Stimulated activated naive B cell treated with anti-CD40 and anti-IgM and Interleukin-4, amounts not matched to agents 10 μg/mL and 1 μg/mL and 100 μg/mL, for 72 hours (primary cell): ENCODE results near the gene HOXD11.

Experiments
- ATAC-seq, 2 donors: fragments of 150-1000 bp; cut with Tn5 transposase; replicated peaks; 2 replicates each; pipeline ENCODE4 v1.10.0; 2021; ENCODE audit warnings: moderate library complexity in 1 of 2
- DNase-seq: peaks from one replicate; pipeline ENCODE4 v3.0.0; 2021
- H3K27ac Mint-ChIP-seq: one replicate; pipeline ENCODE4 v1.8.0; 2022; ENCODE audit warnings: mild to moderate bottlenecking, mixed read lengths
- H3K27me3 Mint-ChIP-seq, 2 donors: one replicate each; pipeline ENCODE4 v1.8.0; 2022; ENCODE audit warnings: mixed read lengths in 2 of 2
- H3K36me3 Mint-ChIP-seq, 2 donors: one replicate each; pipeline ENCODE4 v1.8.0; 2022; ENCODE audit warnings: mixed read lengths in 2 of 2, mild to moderate bottlenecking in 1 of 2
- H3K4me1 Mint-ChIP-seq, 2 donors: one replicate each; pipeline ENCODE4 v1.8.0; 2022; ENCODE audit warnings: mixed read lengths in 2 of 2, mild to moderate bottlenecking in 1 of 2
- H3K4me3 Mint-ChIP-seq, 2 donors: one replicate each; pipeline ENCODE4 v1.8.0; 2022; ENCODE audit warnings: mild to moderate bottlenecking in 2 of 2, mixed read lengths in 2 of 2, moderate library complexity in 1 of 2
- H3K9me3 Mint-ChIP-seq, 2 donors: one replicate each; pipeline ENCODE4 v1.8.0; 2022; ENCODE audit warnings: mixed read lengths in 2 of 2, mild to moderate bottlenecking in 1 of 2

The HOXD11 gene

DNA sequence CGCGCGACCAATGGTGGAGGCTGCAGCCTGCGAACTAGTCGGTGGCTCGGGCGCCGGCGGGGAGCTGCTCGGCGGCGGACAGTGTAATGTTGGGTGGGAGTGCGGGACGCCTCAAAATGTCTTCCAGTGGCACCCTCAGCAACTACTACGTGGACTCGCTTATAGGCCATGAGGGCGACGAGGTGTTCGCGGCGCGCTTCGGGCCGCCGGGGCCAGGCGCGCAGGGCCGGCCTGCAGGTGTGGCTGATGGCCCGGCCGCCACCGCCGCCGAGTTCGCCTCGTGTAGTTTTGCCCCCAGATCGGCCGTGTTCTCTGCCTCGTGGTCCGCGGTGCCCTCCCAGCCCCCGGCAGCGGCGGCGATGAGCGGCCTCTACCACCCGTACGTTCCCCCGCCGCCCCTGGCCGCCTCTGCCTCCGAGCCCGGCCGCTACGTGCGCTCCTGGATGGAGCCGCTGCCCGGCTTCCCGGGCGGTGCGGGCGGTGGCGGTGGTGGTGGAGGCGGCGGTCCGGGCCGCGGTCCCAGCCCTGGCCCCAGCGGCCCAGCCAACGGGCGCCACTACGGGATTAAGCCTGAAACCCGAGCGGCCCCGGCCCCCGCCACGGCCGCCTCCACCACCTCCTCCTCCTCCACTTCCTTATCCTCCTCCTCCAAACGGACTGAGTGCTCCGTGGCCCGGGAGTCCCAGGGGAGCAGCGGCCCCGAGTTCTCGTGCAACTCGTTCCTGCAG, 15.8 kb downstream of the HOXD11 start, which contains the start of gene HOXD9:
Gene HOXD9 (plus strand): TSS at position 37 of the 728 bp plus-strand sequence. CDS start 50 bp downstream, at position 87.
- Mint-ChIP-seq H3K4me1 (peaks cover 10 to 16% of the 10 kb centered on the region in 2 donors), H3K4me3 (peak within 1 kb of the TSS; percentile 67 to 70), H3K27me3 (peaks cover 74 to 76% of the 10 kb centered on the region in 2 donors), H3K9me3 (no peaks in the 10 kb centered on the region), H3K27ac (peak within 1 kb of the TSS; percentile 76), H3K36me3 (peaks cover 0 to 2% of the 10 kb centered on the region in 2 donors)
- ATAC-seq (no peak), DNase-seq (no peak)

DNA sequence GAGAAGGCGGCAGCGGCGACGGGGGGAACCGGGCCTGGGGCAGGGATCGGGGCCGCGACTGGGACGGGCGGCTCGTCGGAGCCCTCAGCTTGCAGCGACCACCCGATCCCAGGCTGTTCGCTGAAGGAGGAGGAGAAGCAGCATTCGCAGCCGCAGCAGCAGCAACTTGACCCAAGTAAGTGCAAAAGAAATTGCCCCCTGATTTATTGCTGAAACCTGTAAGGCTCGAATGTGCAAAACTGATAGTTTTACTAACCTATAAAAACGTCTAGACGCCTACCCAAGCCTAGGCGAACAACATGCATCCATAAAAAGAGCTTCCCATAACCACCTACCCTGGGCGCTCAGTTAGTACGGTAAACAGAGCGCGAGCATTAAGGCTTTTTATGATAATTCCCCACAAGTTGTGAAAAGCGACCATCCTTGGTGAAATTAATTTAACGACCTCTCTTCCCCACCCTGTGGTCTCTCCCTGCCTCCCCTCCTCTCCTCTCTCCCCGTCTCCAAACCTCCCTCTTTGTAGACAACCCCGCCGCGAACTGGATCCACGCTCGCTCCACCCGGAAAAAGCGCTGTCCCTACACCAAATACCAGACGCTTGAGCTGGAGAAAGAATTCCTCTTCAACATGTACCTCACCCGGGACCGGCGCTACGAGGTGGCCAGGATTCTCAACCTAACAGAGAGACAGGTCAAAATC, 16.5 kb downstream of the HOXD11 start:
- no peak for ATAC-seq
- peaks cover 13 to 23% of the 10 kb centered on the region in 2 donors for H3K4me1 Mint-ChIP-seq
- peaks cover 0 to 2% of the 10 kb centered on the region in 2 donors for H3K36me3 Mint-ChIP-seq
- no peaks in the 10 kb centered on the region for H3K9me3 Mint-ChIP-seq
- peak overlapping the region; percentile 27 to 54 for H3K4me3 Mint-ChIP-seq
- H3K27ac Mint-ChIP-seq, result peak overlapping the region; percentile 11
- peaks cover 74 to 76% of the 10 kb centered on the region in 2 donors for H3K27me3 Mint-ChIP-seq
- no peak for DNase-seq

DNA sequence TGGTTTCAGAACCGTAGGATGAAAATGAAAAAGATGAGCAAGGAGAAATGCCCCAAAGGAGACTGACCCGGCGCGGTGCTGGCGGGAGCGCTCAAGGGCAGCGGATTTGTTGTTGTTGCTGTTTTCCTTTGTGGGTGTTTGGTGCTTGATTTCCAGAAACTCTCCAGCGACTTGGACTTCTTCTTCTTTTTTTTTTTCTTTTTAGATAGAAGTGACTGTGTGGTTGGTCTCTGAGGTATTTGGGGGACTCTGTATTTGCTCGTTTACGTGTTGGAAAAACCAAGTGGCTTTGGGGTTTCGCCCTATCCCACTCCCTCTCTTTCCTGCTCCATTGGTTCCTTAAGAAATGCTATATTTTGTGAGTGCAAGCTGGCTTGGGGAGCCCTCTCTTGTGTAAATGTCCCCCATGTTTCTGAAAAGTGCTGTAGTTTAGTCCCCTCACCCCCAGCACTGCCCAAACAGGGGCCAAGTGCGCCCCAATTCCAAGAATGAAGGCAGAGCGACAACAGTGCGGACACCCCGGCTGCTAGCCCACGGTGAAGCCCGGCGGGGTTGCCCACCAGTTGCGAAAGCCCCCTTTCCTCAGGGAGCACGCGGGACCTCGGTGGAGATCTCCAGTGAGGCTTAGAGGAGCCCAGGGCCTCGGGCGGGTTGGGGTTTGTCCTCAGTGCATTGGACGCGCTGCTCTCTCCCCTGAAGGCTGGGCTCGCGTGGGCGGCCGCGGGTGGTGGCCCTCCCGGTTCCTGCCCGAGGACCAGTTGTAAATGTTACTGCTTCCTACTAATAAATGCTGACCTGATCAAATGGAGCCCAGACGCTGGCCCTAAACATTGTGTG, 17.2 kb downstream of the HOXD11 start:
- peaks cover 13 to 31% of the 10 kb centered on the region in 2 donors for H3K4me1 Mint-ChIP-seq
- no peak for DNase-seq
- peak overlapping the region; percentile 70 for H3K27ac Mint-ChIP-seq
- peaks cover 74 to 75% of the 10 kb centered on the region in 2 donors for H3K27me3 Mint-ChIP-seq
- H3K4me3 Mint-ChIP-seq, result peak overlapping the region in 1 of 2 donors; percentile 27
- H3K36me3 Mint-ChIP-seq, result peaks cover 2 to 3% of the 10 kb centered on the region in 2 donors
- no peaks in the 10 kb centered on the region for H3K9me3 Mint-ChIP-seq
- no peak for ATAC-seq

GRCh38 chr2:176124947-176125771, 18.1 kb downstream of the HOXD11 start:
- Mint-ChIP-seq H3K27ac (peak overlapping the region; percentile 70), H3K27me3 (peaks cover 67 to 68% of the 10 kb centered on the region in 2 donors), H3K4me3 (no peak overlapping the region), H3K9me3 (no peaks in the 10 kb centered on the region), H3K4me1 (peaks cover 13 to 32% of the 10 kb centered on the region in 2 donors), H3K36me3 (peaks cover 2 to 3% of the 10 kb centered on the region in 2 donors)
- DNase-seq (no peak), ATAC-seq (no peak)

DNA sequence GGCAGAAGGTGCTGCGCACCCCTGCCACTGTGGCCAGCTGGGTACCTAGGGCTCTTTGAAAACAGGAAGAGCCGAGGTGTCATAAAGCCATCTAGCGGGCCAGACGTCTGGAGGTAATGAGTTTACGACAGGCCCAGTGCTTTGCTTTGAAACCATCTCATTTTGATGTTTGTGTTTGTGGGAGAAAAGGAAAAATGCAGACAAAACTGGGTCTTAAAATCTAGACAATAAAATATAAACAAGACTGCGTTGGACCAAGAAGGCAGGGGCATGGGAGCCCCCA, 18.6 kb downstream of the HOXD11 start:
- Mint-ChIP-seq H3K9me3 (no peaks in the 10 kb centered on the region), H3K27me3 (peaks cover 63 to 65% of the 10 kb centered on the region in 2 donors), H3K27ac (peak overlapping the region; percentile 7), H3K4me3 (no peak overlapping the region), H3K4me1 (peaks cover 13 to 36% of the 10 kb centered on the region in 2 donors), H3K36me3 (peaks cover 2 to 3% of the 10 kb centered on the region in 2 donors)
- ATAC-seq, result no peak
- DNase-seq, result no peak

GRCh38 chr2:176126929-176127773, 20.1 kb downstream of the HOXD11 start:
- Mint-ChIP-seq H3K27me3 (peaks cover 63 to 66% of the 10 kb centered on the region in 2 donors), H3K9me3 (no peaks in the 10 kb centered on the region), H3K4me1 (peaks cover 18 to 44% of the 10 kb centered on the region in 2 donors), H3K4me3 (no peak overlapping the region), H3K27ac (peak overlapping the region; percentile 51), H3K36me3 (peaks cover 0 to 3% of the 10 kb centered on the region in 2 donors)
- no peak for ATAC-seq
- DNase-seq, result no peak

- peak overlapping the region; percentile 88 for H3K27ac Mint-ChIP-seq
- H3K27me3 Mint-ChIP-seq, result peaks cover 67 to 71% of the 10 kb centered on the region in 2 donors
- no peak overlapping the region for H3K4me3 Mint-ChIP-seq
- ATAC-seq (no peak), DNase-seq (no peak)
- H3K9me3 Mint-ChIP-seq, result no peaks in the 10 kb centered on the region
- peaks cover 1 to 6% of the 10 kb centered on the region in 2 donors for H3K36me3 Mint-ChIP-seq
- peaks cover 20 to 45% of the 10 kb centered on the region in 2 donors for H3K4me1 Mint-ChIP-seq
These were observed 20.6 kb downstream of the HOXD11 start for GRCh38 chr2:176127774-176128072.

GRCh38 chr2:176128172-176128981, 21.3 kb downstream of the HOXD11 start:
- Mint-ChIP-seq H3K27ac (peak overlapping the region; percentile 88), H3K4me3 (peak overlapping the region; percentile 28 to 48), H3K4me1 (peaks cover 20 to 44% of the 10 kb centered on the region in 2 donors), H3K9me3 (peaks cover 0 to 2% of the 10 kb centered on the region in 2 donors), H3K27me3 (peaks cover 71 to 75% of the 10 kb centered on the region in 2 donors), H3K36me3 (peaks cover 1 to 6% of the 10 kb centered on the region in 2 donors)
- DNase-seq (no peak), ATAC-seq (no peak)

DNA sequence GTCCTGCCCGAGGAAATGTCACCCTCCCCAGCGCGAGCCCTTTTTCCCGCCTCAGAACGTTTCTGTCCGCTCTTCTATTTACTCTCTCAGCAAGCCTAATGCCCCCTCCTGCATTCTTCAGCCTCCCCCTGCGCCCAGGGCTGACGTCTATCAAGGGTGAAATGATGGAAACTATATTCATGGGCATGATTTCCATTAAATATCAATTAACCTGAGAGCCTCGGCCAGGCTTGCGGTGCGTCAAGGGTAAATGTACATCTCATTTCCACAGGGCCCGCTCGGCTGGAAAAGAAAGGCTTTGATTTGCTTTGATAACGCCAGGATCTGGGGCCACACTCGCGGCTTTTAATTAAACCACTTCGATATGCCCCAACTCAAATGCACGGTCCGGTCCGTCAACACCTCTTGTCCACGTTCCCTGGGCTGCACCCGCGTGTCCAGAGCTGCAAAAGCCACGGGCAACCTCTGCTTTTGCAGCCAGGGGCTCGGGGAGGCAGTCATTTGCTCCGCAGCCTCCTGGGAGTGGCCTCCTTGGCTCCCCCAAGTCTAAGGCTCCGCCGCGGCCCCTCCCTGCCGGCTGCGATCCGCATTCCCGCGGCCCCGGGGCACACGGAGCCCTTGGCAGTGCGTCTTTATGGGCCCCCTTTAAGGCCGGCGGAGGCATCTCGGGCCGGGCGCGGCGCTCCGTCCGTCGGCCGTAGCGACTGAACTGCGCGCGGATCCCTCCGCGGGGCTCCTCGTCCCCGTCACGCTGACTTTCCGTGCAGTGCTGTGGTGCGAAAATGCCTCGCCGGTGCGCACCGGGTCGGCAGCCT, 22.1 kb downstream of the HOXD11 start, which contains the start of gene HOXD8:
Gene HOXD8 (plus strand): TSS at position 724 of the 815 bp plus-strand sequence. CDS start 662 bp downstream, outside the sequence.
- Mint-ChIP-seq H3K4me1 (peaks cover 14 to 37% of the 10 kb centered on the region in 2 donors), H3K27me3 (peaks cover 73 to 75% of the 10 kb centered on the region in 2 donors), H3K27ac (peak within 1 kb of the TSS; percentile 88), H3K36me3 (peaks cover 1 to 6% of the 10 kb centered on the region in 2 donors), H3K4me3 (peak within 1 kb of the TSS; percentile 54 to 71), H3K9me3 (peaks cover 0 to 2% of the 10 kb centered on the region in 2 donors)
- no peak for ATAC-seq
- DNase-seq, result no peak

GRCh38 chr2:176129813-176130146, 22.7 kb downstream of the HOXD11 start:
- DNase-seq (no peak), ATAC-seq (no peak)
- H3K4me1 Mint-ChIP-seq, result peaks cover 14 to 34% of the 10 kb centered on the region in 2 donors
- H3K9me3 Mint-ChIP-seq, result peaks cover 0 to 2% of the 10 kb centered on the region in 2 donors
- peaks cover 68 to 75% of the 10 kb centered on the region in 2 donors for H3K27me3 Mint-ChIP-seq
- no peak overlapping the region for H3K4me3 Mint-ChIP-seq
- H3K36me3 Mint-ChIP-seq, result peaks cover 1 to 6% of the 10 kb centered on the region in 2 donors
- no peak overlapping the region for H3K27ac Mint-ChIP-seq

DNA sequence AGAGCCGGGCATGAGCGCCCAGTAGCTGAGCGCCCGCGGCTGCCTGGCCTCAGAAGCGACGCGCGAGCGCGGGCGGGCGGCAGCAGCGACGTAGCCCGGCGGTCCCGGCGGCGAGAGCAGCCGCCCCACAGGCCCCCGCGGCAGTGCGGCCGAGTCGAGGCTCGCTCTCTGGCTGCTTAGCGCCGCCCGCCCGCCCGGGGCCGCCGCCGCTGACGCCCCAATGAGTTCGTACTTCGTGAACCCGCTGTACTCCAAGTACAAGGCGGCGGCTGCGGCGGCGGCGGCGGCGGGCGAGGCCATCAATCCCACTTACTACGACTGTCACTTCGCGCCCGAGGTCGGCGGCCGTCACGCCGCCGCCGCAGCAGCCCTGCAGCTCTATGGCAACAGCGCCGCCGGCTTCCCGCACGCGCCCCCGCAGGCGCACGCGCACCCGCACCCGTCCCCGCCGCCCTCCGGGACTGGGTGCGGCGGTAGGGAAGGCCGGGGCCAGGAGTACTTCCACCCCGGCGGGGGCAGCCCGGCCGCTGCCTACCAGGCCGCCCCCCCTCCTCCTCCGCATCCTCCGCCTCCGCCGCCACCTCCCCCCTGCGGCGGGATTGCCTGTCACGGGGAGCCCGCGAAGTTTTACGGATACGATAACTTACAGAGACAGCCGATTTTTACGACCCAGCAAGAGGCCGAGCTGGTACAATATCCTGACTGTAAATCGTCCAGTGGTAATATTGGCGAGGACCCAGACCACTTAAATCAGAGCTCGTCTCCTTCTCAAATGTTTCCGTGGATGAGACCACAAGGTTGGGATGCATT, 23.3 kb downstream of the HOXD11 start:
- ATAC-seq, result no peak
- peak overlapping the region; percentile 53 to 71 for H3K4me3 Mint-ChIP-seq

More for the DNA sequence above, 23.3 kb downstream of the HOXD11 start:
- peaks cover 1 to 6% of the 10 kb centered on the region in 2 donors for H3K36me3 Mint-ChIP-seq
- H3K4me1 Mint-ChIP-seq, result peaks cover 14 to 37% of the 10 kb centered on the region in 2 donors
- peaks cover 0 to 2% of the 10 kb centered on the region in 2 donors for H3K9me3 Mint-ChIP-seq
- no peak for DNase-seq
- H3K27ac Mint-ChIP-seq, result peak overlapping the region; percentile 85
- H3K27me3 Mint-ChIP-seq, result peaks cover 67 to 75% of the 10 kb centered on the region in 2 donors
